WTC11 (cell line): ENCODE data around the gene SPATA6. TPM values are rescaled to one million over a fixed set of nuclear protein-coding genes. Genes with fewer than 3 reads are reported as not detected.

Source experiments
- ATAC-seq: fragments of 200-7000 bp; cut with Tn5 transposase; 2 replicates; pipeline ENCODE4 v1.10.0; 2021; ENCODE audit warnings: mild to moderate bottlenecking, moderate library complexity
- Bru-seq: library from RNA; stranded (reverse); fragments of 400-500 nt; gene quantifications from one replicate; lab custom pipeline; 2021; lab: Mats Ljungman, UMichigan
- CTCF ChIA-PET: fragments of 300-600 bp; sonication (Branson Sonifier 250); formaldehyde crosslinking; loops from one replicate; lab custom pipeline; 2021; ENCODE audit warnings: antibody characterized with exemption; lab: Charles Lee
- POLR2A ChIA-PET: fragments of 350-600 bp; sonication (Branson Sonifier 250); formaldehyde crosslinking; loops from one replicate; lab custom pipeline; 2021; ENCODE audit warnings: antibody characterized with exemption; lab: Charles Lee
- DNase-seq: peaks from one replicate; pipeline ENCODE4 v3.0.0; 2021; ENCODE audit warnings: low spot score
- H3K27ac Mint-ChIP-seq: 2 replicates; pipeline ENCODE4 v1.8.0; 2021; ENCODE audit warnings: mixed read lengths
- H3K27me3 Mint-ChIP-seq: 2 replicates; pipeline ENCODE4 v1.8.0; 2021; ENCODE audit warnings: low read depth, mild to moderate bottlenecking, moderate library complexity, mixed read lengths
- H3K36me3 Mint-ChIP-seq: 2 replicates; pipeline ENCODE4 v1.8.0; 2021; ENCODE audit warnings: mixed read lengths
- H3K4me1 Mint-ChIP-seq: 2 replicates; pipeline ENCODE4 v1.8.0; 2022; ENCODE audit warnings: mixed read lengths
- H3K4me3 Mint-ChIP-seq: 2 replicates; pipeline ENCODE4 v1.8.0; 2021; ENCODE audit warnings: mild to moderate bottlenecking, moderate library complexity, mixed read lengths
- H3K9me3 Mint-ChIP-seq: 2 replicates; pipeline ENCODE4 v1.8.0; 2021; ENCODE audit warnings: mixed read lengths
- CREM ChIP-seq: sonication (generic); formaldehyde crosslinking; IDR thresholded peaks from 2 replicates; pipeline ENCODE4 v1.8.1; 2022; ENCODE audit warnings: mild to moderate bottlenecking, missing genetic modification reagents, moderate library complexity
- ETV6 ChIP-seq: sonication (generic); formaldehyde crosslinking; IDR thresholded peaks from 2 replicates; pipeline ENCODE4 v1.8.1; 2022; ENCODE audit warnings: mild to moderate bottlenecking, missing genetic modification reagents
- FOXJ3 ChIP-seq: sonication (generic); formaldehyde crosslinking; IDR thresholded peaks from 2 replicates; pipeline ENCODE4 v1.9.0; 2021; ENCODE audit warnings: missing genetic modification reagents, mild to moderate bottlenecking, borderline replicate concordance
- GABPB1 ChIP-seq: sonication (generic); formaldehyde crosslinking; IDR thresholded peaks from 2 replicates; pipeline ENCODE4 v1.8.1; 2023; ENCODE audit warnings: mild to moderate bottlenecking, missing genetic modification reagents
- MYBL2 ChIP-seq: sonication (generic); formaldehyde crosslinking; IDR thresholded peaks from 2 replicates; pipeline ENCODE4 v1.8.1; 2023; ENCODE audit warnings: mild to moderate bottlenecking, moderate library complexity, missing genetic modification reagents
- NFE2L1 ChIP-seq: sonication (generic); formaldehyde crosslinking; IDR thresholded peaks from 2 replicates; pipeline ENCODE4 v1.8.1; 2023; ENCODE audit warnings: missing genetic modification reagents
- NR2C2 ChIP-seq: sonication (generic); formaldehyde crosslinking; IDR thresholded peaks from 2 replicates; pipeline ENCODE4 v1.8.0; 2022; ENCODE audit warnings: mild to moderate bottlenecking, missing genetic modification reagents
- OVOL2 ChIP-seq: fragments of 250-450 bp; sonication (Bioruptor Pico); IDR thresholded peaks from 2 replicates; pipeline ENCODE4 v1.9.0; 2021; ENCODE audit warnings: mild to moderate bottlenecking, borderline replicate concordance
- PRDM15 ChIP-seq: sonication (generic); formaldehyde crosslinking; IDR thresholded peaks from 2 replicates; pipeline ENCODE4 v1.8.0; 2022; ENCODE audit warnings: missing genetic modification reagents
- SP1 ChIP-seq: sonication (generic); formaldehyde crosslinking; conservative IDR thresholded peaks from 2 replicates; pipeline ENCODE4 v1.8.1; 2022; ENCODE audit warnings: missing genetic modification reagents
- TCF7 ChIP-seq: sonication (generic); formaldehyde crosslinking; IDR thresholded peaks from 2 replicates; pipeline ENCODE4 v1.8.0; 2022; ENCODE audit warnings: mild to moderate bottlenecking, low read depth, missing genetic modification reagents, moderate library complexity
- USF2 ChIP-seq: sonication (generic); formaldehyde crosslinking; IDR thresholded peaks from 2 replicates; pipeline ENCODE4 v1.8.1; 2023; ENCODE audit warnings: mild to moderate bottlenecking, missing genetic modification reagents, moderate library complexity
- ZBTB21 ChIP-seq: sonication (generic); formaldehyde crosslinking; IDR thresholded peaks from 2 replicates; pipeline ENCODE4 v1.8.1; 2023; ENCODE audit warnings: mild to moderate bottlenecking, missing genetic modification reagents, borderline replicate concordance
- ZNF281 ChIP-seq: sonication (generic); formaldehyde crosslinking; IDR thresholded peaks from 2 replicates; pipeline ENCODE4 v1.8.0; 2023; ENCODE audit warnings: mild to moderate bottlenecking, missing genetic modification reagents
- ZNF416 ChIP-seq: fragments of 250-450 bp; sonication (Bioruptor Pico); IDR thresholded peaks from 2 replicates; pipeline ENCODE4 v1.9.0; 2021; ENCODE audit warnings: mild to moderate bottlenecking, inconsistent platforms
- ZNF532 ChIP-seq: fragments of 250-450 bp; sonication (Bioruptor Pico); IDR thresholded peaks from 2 replicates; pipeline ENCODE4 v1.9.0; 2021; ENCODE audit warnings: mild to moderate bottlenecking, borderline replicate concordance
- long read RNA-seq, 3 experiments: library from RNA in 1 of 3; library from capped mRNA in 1 of 3; library from polyadenylated mRNA in 1 of 3; unstranded in 2 of 3; stranded (forward) in 1 of 3; transcript quantifications; one replicate each; pipeline ENCODE4 v2.0.0, GENCODE V29; 2021
- total RNA-seq: library from RNA; stranded (reverse); gene quantifications from 3 replicates; pipeline ENCODE4 v1.2.3, GENCODE V29; 2021
- TF ChIP-seq, protein P1 (sequence below): sonication (generic); formaldehyde crosslinking; IDR thresholded peaks from 2 replicates; pipeline ENCODE4 v1.8.1; 2023; ENCODE audit warnings: mild to moderate bottlenecking, moderate library complexity, missing genetic modification reagents
- TF ChIP-seq, protein P2 (sequence below): sonication (generic); formaldehyde crosslinking; IDR thresholded peaks from 2 replicates; pipeline ENCODE4 v1.8.1; 2023; ENCODE audit warnings: mild to moderate bottlenecking, missing genetic modification reagents

SPATA6 gene
- total RNA-seq, result 16.0 to 17.7 TPM (median 17.1 TPM) in 3 replicates
- percentile 64 among the genes with signal in this experiment for Bru-seq, nascent RNA
- long read RNA-seq, experiment 1, full-length matches to known transcripts, result 10 of 23 reads
- long read RNA-seq, experiment 1, partial matches to known transcripts, result 1 of 23 reads
- long read RNA-seq, experiment 1, other reads (novel, unspliced or antisense), result 12 of 23 reads
- long read RNA-seq, experiment 2, full-length matches to known transcripts, result 2 of 14 reads
- long read RNA-seq, experiment 2, partial matches to known transcripts, result 0 of 14 reads
- long read RNA-seq, experiment 2, other reads (novel, unspliced or antisense), result 12 of 14 reads
- long read RNA-seq, experiment 3, result 0 reads

DNA sequence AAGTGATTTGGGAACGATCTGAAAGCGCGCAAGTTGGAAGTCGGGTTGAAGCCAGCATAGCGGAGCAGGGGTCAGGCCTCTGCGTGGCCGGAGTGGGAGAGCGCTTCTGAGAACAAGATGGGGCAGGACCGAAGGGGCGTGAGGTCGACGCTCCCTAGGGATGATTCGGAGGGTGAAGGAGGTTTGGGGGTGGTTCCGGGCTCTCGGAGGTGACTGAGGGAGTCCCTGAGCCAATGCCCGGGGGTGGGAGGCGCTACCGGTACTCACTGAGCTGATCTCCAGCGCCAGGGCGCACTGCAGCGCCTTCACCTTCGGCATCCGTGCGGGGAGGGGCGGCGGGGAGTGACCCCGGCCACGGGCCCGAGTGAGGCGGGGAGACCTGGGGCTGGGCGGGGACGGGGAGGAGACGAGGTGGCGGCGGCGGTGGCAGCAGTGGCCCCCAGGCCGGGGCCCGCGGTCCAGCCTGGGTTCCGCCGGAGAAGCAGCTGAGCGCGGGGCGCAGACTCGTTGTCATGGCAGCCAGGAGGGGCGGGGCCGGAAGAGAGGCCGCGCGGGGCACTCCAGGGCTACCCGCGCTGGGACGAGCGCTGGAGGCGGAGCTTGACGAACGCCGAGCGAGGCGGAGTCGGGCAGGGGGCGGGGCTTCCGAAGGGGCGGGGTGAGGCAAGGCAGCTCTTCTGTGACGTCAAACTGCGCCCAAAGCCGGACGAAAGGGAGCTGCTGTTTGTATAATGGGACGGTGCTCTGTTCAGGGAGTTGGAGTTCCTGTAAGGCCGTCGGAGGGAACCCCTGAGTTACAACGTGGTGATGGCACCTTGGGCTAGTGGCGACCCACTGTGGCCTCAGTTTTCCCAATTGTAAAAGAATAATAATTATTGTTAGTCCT is at the start of gene SPATA6:
Gene SPATA6, minus strand, starts transcription at position 514 of the 886 bp plus-strand sequence. Its CDS starts 196 bp downstream, at position 318.
- POLR2A ChIA-PET, result interaction anchor here (0.8 to 1.4 kb wide), 5 partner anchors 9 to 59 kb away, joined by 3 to 7 read pairs (median 3); no protein-coding TSS in a partner anchor
- Mint-ChIP-seq H3K36me3 (peaks cover 14% of the 10 kb centered on the region), H3K4me3 (peak within 1 kb of the TSS; percentile 96), H3K27me3 (peaks cover 14% of the 10 kb centered on the region), H3K4me1 (peaks cover 27% of the 10 kb centered on the region), H3K9me3 (peaks cover 22% of the 10 kb centered on the region), H3K27ac (peak within 1 kb of the TSS; percentile 98)
- peak; percentile 91 for ATAC-seq
- peak; percentile 98 for DNase-seq
- CTCF ChIA-PET, result interaction anchor here (0.5 to 2.0 kb wide), 16 partner anchors 9 to 399 kb away, joined by 3 to 53 read pairs (median 4); no protein-coding TSS in a partner anchor
- TF ChIP-seq PRDM15 (CRISPR knock-in tag) (no peak), USF2 (no peak), ZNF281 (CRISPR knock-in tag) (0 out of 2 replicates have a peak, but pooled peaks have one; percentile 34), GABPB1 (CRISPR knock-in tag) (no peak), NR2C2 (CRISPR knock-in tag) (no peak), FOXJ3 (CRISPR knock-in tag) (no peak), ETV6 (CRISPR knock-in tag) (no peak), SP1 (CRISPR knock-in tag) (peak; percentile 64), MYBL2 (CRISPR knock-in tag) (0 out of 2 replicates have a peak, but pooled peaks have one; percentile 35), ZNF532 (no peak), CREM (0 out of 2 replicates have a peak, but pooled peaks have one; percentile 22), OVOL2 (CRISPR knock-in tag) (no peak), ZNF416 (no peak), ZBTB21 (0 out of 2 replicates have a peak, but pooled peaks have one; percentile 31), NFE2L1 (CRISPR knock-in tag) (peak; percentile 43; the same call in 1 of the 2 replicates), TCF7 (CRISPR knock-in tag) (no peak)
- TF ChIP-seq, protein P1, sequence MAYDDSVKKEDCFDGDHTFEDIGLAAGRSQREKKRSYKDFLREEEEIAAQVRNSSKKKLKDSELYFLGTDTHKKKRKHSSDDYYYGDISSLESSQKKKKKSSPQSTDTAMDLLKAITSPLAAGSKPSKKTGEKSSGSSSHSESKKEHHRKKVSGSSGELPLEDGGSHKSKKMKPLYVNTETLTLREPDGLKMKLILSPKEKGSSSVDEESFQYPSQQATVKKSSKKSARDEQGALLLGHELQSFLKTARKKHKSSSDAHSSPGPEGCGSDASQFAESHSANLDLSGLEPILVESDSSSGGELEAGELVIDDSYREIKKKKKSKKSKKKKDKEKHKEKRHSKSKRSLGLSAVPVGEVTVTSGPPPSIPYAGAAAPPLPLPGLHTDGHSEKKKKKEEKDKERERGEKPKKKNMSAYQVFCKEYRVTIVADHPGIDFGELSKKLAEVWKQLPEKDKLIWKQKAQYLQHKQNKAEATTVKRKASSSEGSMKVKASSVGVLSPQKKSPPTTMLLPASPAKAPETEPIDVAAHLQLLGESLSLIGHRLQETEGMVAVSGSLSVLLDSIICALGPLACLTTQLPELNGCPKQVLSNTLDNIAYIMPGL (CRISPR knock-in tag), result peak; percentile 50; the same call in 1 of the 2 replicates
- TF ChIP-seq, protein P2, sequence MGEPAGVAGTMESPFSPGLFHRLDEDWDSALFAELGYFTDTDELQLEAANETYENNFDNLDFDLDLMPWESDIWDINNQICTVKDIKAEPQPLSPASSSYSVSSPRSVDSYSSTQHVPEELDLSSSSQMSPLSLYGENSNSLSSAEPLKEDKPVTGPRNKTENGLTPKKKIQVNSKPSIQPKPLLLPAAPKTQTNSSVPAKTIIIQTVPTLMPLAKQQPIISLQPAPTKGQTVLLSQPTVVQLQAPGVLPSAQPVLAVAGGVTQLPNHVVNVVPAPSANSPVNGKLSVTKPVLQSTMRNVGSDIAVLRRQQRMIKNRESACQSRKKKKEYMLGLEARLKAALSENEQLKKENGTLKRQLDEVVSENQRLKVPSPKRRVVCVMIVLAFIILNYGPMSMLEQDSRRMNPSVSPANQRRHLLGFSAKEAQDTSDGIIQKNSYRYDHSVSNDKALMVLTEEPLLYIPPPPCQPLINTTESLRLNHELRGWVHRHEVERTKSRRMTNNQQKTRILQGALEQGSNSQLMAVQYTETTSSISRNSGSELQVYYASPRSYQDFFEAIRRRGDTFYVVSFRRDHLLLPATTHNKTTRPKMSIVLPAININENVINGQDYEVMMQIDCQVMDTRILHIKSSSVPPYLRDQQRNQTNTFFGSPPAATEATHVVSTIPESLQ (CRISPR knock-in tag), result no peak
